Ishikawa (cell line): ENCODE measurements around the gene ANKRD11.

Experiments
- CEBPB ChIP-seq: IDR thresholded peaks from 2 replicates; pipeline ENCODE4 v1.6.1; 2012
- EP300 ChIP-seq: IDR thresholded peaks from 2 replicates; pipeline ENCODE4 v1.6.1; 2012; ENCODE audit warnings: borderline replicate concordance
- RAD21 ChIP-seq: IDR thresholded peaks from 2 replicates; pipeline ENCODE4 v1.6.1; 2012; ENCODE audit warnings: low read depth
- TAF1 ChIP-seq: IDR thresholded peaks from 2 replicates; pipeline ENCODE4 v1.6.1; 2012; ENCODE audit warnings: low read depth, mild to moderate bottlenecking
- TEAD4 ChIP-seq: IDR thresholded peaks from 2 replicates; pipeline ENCODE4 v1.6.1; 2012
- YY1 ChIP-seq: IDR thresholded peaks from 2 replicates; pipeline ENCODE4 v1.6.1; 2012; ENCODE audit warnings: low read depth

DNA sequence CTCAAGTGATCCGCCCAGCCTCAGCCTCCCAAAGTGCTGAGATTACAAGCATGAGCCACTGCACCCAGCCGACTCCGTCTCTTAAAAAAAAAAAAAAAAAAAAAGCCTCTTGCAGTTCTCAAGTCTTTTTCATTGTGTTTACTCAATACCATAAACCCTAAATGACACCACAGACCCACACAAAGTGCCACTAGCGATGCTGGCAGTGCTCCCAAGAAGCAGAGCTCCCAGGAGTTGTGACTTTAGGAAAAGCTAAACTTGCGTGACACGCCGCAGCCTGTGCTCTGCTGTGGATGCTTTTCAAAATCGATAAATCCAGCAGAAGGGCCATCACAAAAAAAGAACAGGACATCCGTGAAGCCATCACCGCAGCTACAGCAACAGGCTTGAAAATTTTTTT lies 114.7 kb downstream of the ANKRD11 start:
- TF ChIP-seq RAD21 (no peak), TEAD4 (no peak), EP300 (no peak), TAF1 (no peak), YY1 (no peak), CEBPB (no peak)
